HEK293 (cell line): ENCODE measurements around the gene GRIPAP1.

Experiments used
- CTCF ChIA-PET: fragments of 350-600 bp; formaldehyde crosslinking; extraction: SDS; loops from one replicate; lab custom pipeline; 2021; ENCODE audit warnings: antibody characterized with exemption; lab: Yijun Ruan, JAX
- POLR2A ChIA-PET: fragments of 300-600 bp; formaldehyde crosslinking; extraction: SDS; loops from one replicate; lab custom pipeline; 2020; ENCODE audit warnings: antibody characterized with exemption, inconsistent platforms; lab: Yijun Ruan, JAX
- H3K27ac ChIP-seq: fragments of 200-500 bp; sonication (Bioruptor generic); 2 replicates; pipeline ENCODE4 v1.5.1; 2014; ENCODE audit warnings: low read depth, low read length, control low read depth, inconsistent platforms; ENCODE audit errors: extremely low read depth
- H3K36me3 ChIP-seq, 2 experiments: fragments of 200-500 bp in 1 of 2; sonication (Bioruptor generic) in 1 of 2; 1 replicate in 1 of 2; 2 replicates in 1 of 2; pipeline ENCODE4 v1.5.1; 2014 to 2017; ENCODE audit warnings: inconsistent platforms in 2 of 2, low read length in 2 of 2; ENCODE audit not compliant: control insufficient read depth in 2 of 2, insufficient read depth in 1 of 2
- H3K4me1 ChIP-seq: fragments of 200-500 bp; sonication (Bioruptor generic); 2 replicates; pipeline ENCODE4 v1.5.1; 2014; ENCODE audit warnings: mild to moderate bottlenecking, low read length, inconsistent platforms; ENCODE audit not compliant: control insufficient read depth, insufficient read depth
- H3K4me3 ChIP-seq: 2 replicates; pipeline ENCODE4 v1.5.1; 2011; ENCODE audit warnings: low read depth, mild to moderate bottlenecking, control low read depth, low read length, moderate library complexity
- H3K9me3 ChIP-seq: fragments of 200-500 bp; sonication (Bioruptor generic); 2 replicates; pipeline ENCODE4 v1.5.1; 2014; ENCODE audit warnings: low read depth, low read length, inconsistent platforms; ENCODE audit not compliant: control insufficient read depth, insufficient read depth
- ATF2 ChIP-seq: fragments of 450-650 bp; formaldehyde crosslinking; IDR thresholded peaks from 2 replicates; pipeline ENCODE4 v1.5.1; 2016; ENCODE audit warnings: missing biosample characterization, missing genetic modification characterization, low read depth
- FEZF1 ChIP-seq: fragments of 450-650 bp; formaldehyde crosslinking; IDR thresholded peaks from 2 replicates; pipeline ENCODE4 v1.5.1; 2016; ENCODE audit warnings: missing biosample characterization, missing genetic modification characterization
- GLIS1 ChIP-seq: fragments of 450-650 bp; formaldehyde crosslinking; IDR thresholded peaks from 2 replicates; pipeline ENCODE4 v1.5.1; 2016; ENCODE audit warnings: missing biosample characterization, missing genetic modification characterization
- GLIS2 ChIP-seq: fragments of 450-650 bp; formaldehyde crosslinking; IDR thresholded peaks from 2 replicates; pipeline ENCODE4 v1.5.1; 2016; ENCODE audit warnings: missing biosample characterization, missing genetic modification characterization
- KLF1 ChIP-seq: fragments of 450-650 bp; formaldehyde crosslinking; IDR thresholded peaks from 2 replicates; pipeline ENCODE4 v1.5.1; 2016; ENCODE audit warnings: missing biosample characterization, missing genetic modification characterization
- MEIS1 ChIP-seq: sonication (generic); formaldehyde crosslinking; IDR thresholded peaks from 2 replicates; pipeline ENCODE4 v1.8.1; 2022; ENCODE audit warnings: missing genetic modification reagents, mild to moderate bottlenecking, borderline replicate concordance
- REPIN1 ChIP-seq: fragments of 450-650 bp; formaldehyde crosslinking; IDR thresholded peaks from 2 replicates; pipeline ENCODE4 v1.5.1; 2017; ENCODE audit warnings: missing biosample characterization, missing genetic modification characterization, low read depth
- SP2 ChIP-seq: fragments of 450-650 bp; formaldehyde crosslinking; IDR thresholded peaks from 2 replicates; pipeline ENCODE4 v1.5.1; 2016; ENCODE audit warnings: missing biosample characterization, missing genetic modification characterization
- ZBTB21 ChIP-seq: fragments of 450-650 bp; formaldehyde crosslinking; IDR thresholded peaks from 2 replicates; pipeline ENCODE4 v1.5.1; 2017; ENCODE audit warnings: missing biosample characterization, missing genetic modification characterization
- ZBTB48 ChIP-seq: fragments of 450-650 bp; formaldehyde crosslinking; IDR thresholded peaks from 2 replicates; pipeline ENCODE4 v1.5.1; 2016; ENCODE audit warnings: missing biosample characterization, missing genetic modification characterization
- ZFHX2 ChIP-seq: fragments of 450-650 bp; formaldehyde crosslinking; conservative IDR thresholded peaks from 2 replicates; pipeline ENCODE4 v1.5.1; 2016; ENCODE audit warnings: missing biosample characterization, missing genetic modification characterization
- ZNF121 ChIP-seq: fragments of 450-650 bp; formaldehyde crosslinking; IDR thresholded peaks from 2 replicates; pipeline ENCODE4 v1.5.1; 2016; ENCODE audit warnings: missing biosample characterization, missing genetic modification characterization
- ZNF155 ChIP-seq: fragments of 450-650 bp; formaldehyde crosslinking; IDR thresholded peaks from 2 replicates; pipeline ENCODE4 v1.5.1; 2016; ENCODE audit warnings: missing biosample characterization, missing genetic modification characterization
- ZNF202 ChIP-seq: fragments of 450-650 bp; formaldehyde crosslinking; IDR thresholded peaks from 2 replicates; pipeline ENCODE4 v1.5.1; 2016; ENCODE audit warnings: missing biosample characterization, missing genetic modification characterization, borderline replicate concordance
- ZNF335 ChIP-seq: fragments of 450-650 bp; formaldehyde crosslinking; conservative IDR thresholded peaks from 2 replicates; pipeline ENCODE4 v1.5.1; 2016; ENCODE audit warnings: missing biosample characterization, missing genetic modification characterization
- ZNF362 ChIP-seq: fragments of 450-650 bp; formaldehyde crosslinking; IDR thresholded peaks from 2 replicates; pipeline ENCODE4 v1.5.1; 2016; ENCODE audit warnings: missing biosample characterization, missing genetic modification characterization
- ZNF366 ChIP-seq: fragments of 450-650 bp; formaldehyde crosslinking; conservative IDR thresholded peaks from 2 replicates; pipeline ENCODE4 v1.5.1; 2016; ENCODE audit warnings: missing biosample characterization, missing genetic modification characterization
- ZNF513 ChIP-seq: fragments of 450-650 bp; IDR thresholded peaks from 2 replicates; pipeline ENCODE4 v1.5.1; 2018; ENCODE audit warnings: missing biosample characterization, missing genetic modification characterization
- ZNF580 ChIP-seq: fragments of 450-650 bp; formaldehyde crosslinking; IDR thresholded peaks from 2 replicates; pipeline ENCODE4 v1.5.1; 2016; ENCODE audit warnings: missing biosample characterization, missing genetic modification characterization
- ZNF610 ChIP-seq: fragments of 450-650 bp; formaldehyde crosslinking; IDR thresholded peaks from 2 replicates; pipeline ENCODE4 v1.5.1; 2016; ENCODE audit warnings: missing biosample characterization, missing genetic modification characterization, borderline replicate concordance
- ZNF621 ChIP-seq: fragments of 450-650 bp; formaldehyde crosslinking; IDR thresholded peaks from 2 replicates; pipeline ENCODE4 v1.5.1; 2017; ENCODE audit warnings: missing biosample characterization, missing genetic modification characterization
- ZNF623 ChIP-seq: fragments of 450-650 bp; formaldehyde crosslinking; IDR thresholded peaks from 2 replicates; pipeline ENCODE4 v1.5.1; 2016; ENCODE audit warnings: missing biosample characterization, missing genetic modification characterization
- ZNF629 ChIP-seq: fragments of 450-650 bp; formaldehyde crosslinking; IDR thresholded peaks from 2 replicates; pipeline ENCODE4 v1.5.1; 2017; ENCODE audit warnings: missing biosample characterization, missing genetic modification characterization
- ZSCAN4 ChIP-seq: fragments of 450-650 bp; formaldehyde crosslinking; IDR thresholded peaks from 2 replicates; pipeline ENCODE4 v1.5.1; 2017; ENCODE audit warnings: missing biosample characterization, missing genetic modification characterization
- TF ChIP-seq, protein P1 (sequence below): fragments of 450-650 bp; formaldehyde crosslinking; IDR thresholded peaks from 2 replicates; pipeline ENCODE4 v1.5.1; 2016; ENCODE audit warnings: missing biosample characterization, missing genetic modification characterization

The GRIPAP1 gene

DNA sequence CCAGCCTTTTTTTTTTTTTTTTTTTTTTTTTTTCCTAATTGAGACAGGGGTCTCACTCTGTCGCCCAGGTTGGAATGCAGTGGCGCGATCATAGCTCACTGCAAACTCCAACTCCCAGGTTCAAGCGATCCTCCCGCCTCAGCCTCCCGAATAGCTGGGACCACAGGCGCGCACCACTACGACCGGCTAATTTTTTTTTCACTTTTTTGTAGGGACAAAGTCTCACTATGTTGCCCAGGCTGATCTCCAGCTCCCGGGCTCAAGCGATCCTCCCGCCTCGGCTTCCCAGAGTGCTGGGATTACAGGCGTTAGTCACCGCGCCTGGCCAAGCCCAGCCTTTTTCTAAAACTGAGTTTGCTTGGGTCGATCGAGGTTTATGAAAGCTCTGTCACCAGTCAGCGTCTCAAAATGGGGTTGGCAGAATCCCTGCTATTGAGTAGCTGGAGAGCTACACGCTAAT is 43.4 kb downstream of the GRIPAP1 start (continued):
- TF ChIP-seq GLIS1 (tag by site-specific recombination) (no peak), ZNF623 (tag by site-specific recombination) (no peak), ZNF121 (tag by site-specific recombination) (peak; percentile 95), ZNF580 (no peak), ZNF335 (tag by site-specific recombination) (peak; percentile 81), ZNF366 (tag by site-specific recombination) (0 out of 2 replicates have a peak, but pooled peaks have one; percentile 19), ZNF610 (tag by site-specific recombination) (no peak), MEIS1 (CRISPR knock-in tag) (no peak), ZNF629 (tag by site-specific recombination) (no peak), ZSCAN4 (tag by site-specific recombination) (no peak), ZNF362 (tag by site-specific recombination) (peak; percentile 100), KLF1 (tag by site-specific recombination) (no peak), ZNF513 (tag by site-specific recombination) (no peak)

DNA sequence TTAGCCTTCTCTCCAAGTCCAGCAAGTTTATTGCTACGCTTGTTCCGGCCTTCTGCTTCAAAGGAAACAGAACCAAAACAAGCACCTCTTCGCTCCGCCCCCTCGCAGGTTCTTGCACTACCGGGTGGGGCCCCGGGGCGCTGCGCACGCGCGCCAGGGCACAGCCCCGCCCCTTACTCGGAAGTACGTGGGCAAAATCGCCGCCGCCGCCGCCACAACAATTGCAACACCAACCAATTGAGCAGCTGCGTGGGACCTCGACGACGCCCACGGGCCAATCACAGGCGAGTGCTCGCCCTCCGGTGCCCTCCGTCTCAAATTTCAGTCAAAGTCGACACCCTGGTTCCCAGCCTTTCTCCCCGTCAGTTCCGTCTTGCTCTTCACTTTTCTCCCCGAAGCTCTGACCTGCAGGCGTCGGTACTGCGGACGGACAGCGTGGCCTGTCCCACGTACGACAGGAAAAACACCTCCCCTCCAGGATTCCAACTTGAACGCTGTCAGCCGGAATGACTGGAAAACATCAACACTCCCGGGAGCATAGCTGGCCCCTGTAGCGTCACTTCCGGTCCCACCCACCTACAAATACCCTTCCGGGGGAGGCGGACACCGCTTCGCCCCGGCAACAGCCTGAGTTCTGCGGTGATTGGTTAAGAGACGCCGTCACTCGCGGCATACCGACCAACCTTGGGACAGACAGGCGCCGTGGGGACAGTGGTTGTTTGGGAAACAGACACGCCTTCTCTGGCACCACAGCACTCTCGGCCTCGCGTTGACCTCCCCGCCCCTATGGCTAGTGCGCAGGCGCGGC is 44.0 kb downstream of the GRIPAP1 start:
- H3K27ac ChIP-seq, result peak overlapping the region; percentile 74
- no peaks in the 10 kb centered on the region for H3K9me3 ChIP-seq
- H3K4me1 ChIP-seq, result peaks cover 3% of the 10 kb centered on the region; the same call in 1 of the 2 replicates
- peak overlapping the region; percentile 67 for H3K4me3 ChIP-seq
- H3K36me3 ChIP-seq, result peaks cover 0 to 34% of the 10 kb centered on the region in 2 experiments; a peak in 1 of 3 replicates
- POLR2A ChIA-PET, result interaction anchor here (0.6 to 3.3 kb wide), 18 partner anchors 9 to 379 kb away, joined by 3 to 24 read pairs (median 4); partner anchors contain the start of genes GRIPAP1, HDAC6, KCND1 and PQBP1
- CTCF ChIA-PET, result interaction anchor here (0.6 to 1.5 kb wide), 5 partner anchors 10 to 320 kb away, joined by 3 to 4 read pairs (median 3); partner anchors contain the start of gene KCND1
- TF ChIP-seq ZNF155 (tag by site-specific recombination) (no peak), REPIN1 (tag by site-specific recombination) (no peak), ATF2 (tag by site-specific recombination) (no peak), ZNF629 (tag by site-specific recombination) (peak; percentile 83), ZNF580 (peak; percentile 97), FEZF1 (tag by site-specific recombination) (peak; percentile 49), SP2 (tag by site-specific recombination) (peak; percentile 89), ZBTB21 (peak; percentile 50; the same call in 1 of the 2 replicates), ZNF202 (tag by site-specific recombination) (no peak), ZBTB48 (0 out of 2 replicates have a peak, but pooled peaks have one; percentile 34), ZFHX2 (tag by site-specific recombination) (peak; percentile 96), ZNF621 (tag by site-specific recombination) (no peak), GLIS2 (peak; percentile 50)
- TF ChIP-seq, protein P1, sequence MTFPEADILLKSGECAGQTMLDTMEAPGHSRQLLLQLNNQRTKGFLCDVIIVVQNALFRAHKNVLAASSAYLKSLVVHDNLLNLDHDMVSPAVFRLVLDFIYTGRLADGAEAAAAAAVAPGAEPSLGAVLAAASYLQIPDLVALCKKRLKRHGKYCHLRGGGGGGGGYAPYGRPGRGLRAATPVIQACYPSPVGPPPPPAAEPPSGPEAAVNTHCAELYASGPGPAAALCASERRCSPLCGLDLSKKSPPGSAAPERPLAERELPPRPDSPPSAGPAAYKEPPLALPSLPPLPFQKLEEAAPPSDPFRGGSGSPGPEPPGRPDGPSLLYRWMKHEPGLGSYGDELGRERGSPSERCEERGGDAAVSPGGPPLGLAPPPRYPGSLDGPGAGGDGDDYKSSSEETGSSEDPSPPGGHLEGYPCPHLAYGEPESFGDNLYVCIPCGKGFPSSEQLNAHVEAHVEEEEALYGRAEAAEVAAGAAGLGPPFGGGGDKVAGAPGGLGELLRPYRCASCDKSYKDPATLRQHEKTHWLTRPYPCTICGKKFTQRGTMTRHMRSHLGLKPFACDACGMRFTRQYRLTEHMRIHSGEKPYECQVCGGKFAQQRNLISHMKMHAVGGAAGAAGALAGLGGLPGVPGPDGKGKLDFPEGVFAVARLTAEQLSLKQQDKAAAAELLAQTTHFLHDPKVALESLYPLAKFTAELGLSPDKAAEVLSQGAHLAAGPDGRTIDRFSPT, result peak; percentile 81
